ENCODE results near the gene BMP5.

Gene BMP5

GRCh38 chr6:55833284-55833683, 42.1 kb downstream of the BMP5 start:
- Histone ChIP-seq H3K4me2 (ENCODE audit: low read depth, low read length, poor library complexity, severe bottlenecking) (no peak overlapping the region), H3K27me3 (ENCODE audit: low read length) (no peaks in the 10 kb centered on the region), H3K9me3 (ENCODE audit: insufficient read depth, low read length) (no peaks in the 10 kb centered on the region), H3F3A (ENCODE audit: insufficient read depth) (no peaks in the 10 kb centered on the region), H3K27ac (ENCODE audit: low read depth, low read length) (no peak overlapping the region), H3K36me3 (ENCODE audit: low read length) (no peaks in the 10 kb centered on the region), H4K20me1 (ENCODE audit: low read depth, low read length) (no peaks in the 10 kb centered on the region), H3K9ac (ENCODE audit: low read length) (no peak overlapping the region), H3K9me2 (replicated peaks; ENCODE audit: insufficient read depth, low read length) (no peaks in the 10 kb centered on the region; the same call in 1 of the 2 replicates), H3K4me3 (ENCODE audit: insufficient read depth, low read length, poor library complexity, severe bottlenecking) (no peak overlapping the region), H3K79me2 (ENCODE audit: insufficient read depth, low read length) (no peaks in the 10 kb centered on the region), H2AFZ (ENCODE audit: low read depth, low read length, severe bottlenecking) (no peak overlapping the region)
- no peak for TF ChIP-seq EZH2phosphoT487 (conservative IDR thresholded peaks at IDR 0.05; ENCODE audit: low read length)
- no peak for TF ChIP-seq CTCF (IDR thresholded peaks at IDR 0.05; ENCODE audit: insufficient read depth, low read length, poor library complexity, severe bottlenecking)

- Histone ChIP-seq H3K4me3 (ENCODE audit: insufficient read depth, low read length, poor library complexity, severe bottlenecking) (no peak overlapping the region), H3K36me3 (ENCODE audit: low read length) (no peaks in the 10 kb centered on the region), H4K20me1 (ENCODE audit: low read depth, low read length) (no peaks in the 10 kb centered on the region), H3F3A (ENCODE audit: insufficient read depth) (no peaks in the 10 kb centered on the region), H3K9me3 (ENCODE audit: insufficient read depth, low read length) (no peaks in the 10 kb centered on the region), H2AFZ (ENCODE audit: low read depth, low read length, severe bottlenecking) (no peak overlapping the region), H3K9ac (ENCODE audit: low read length) (no peak overlapping the region), H3K9me2 (replicated peaks; ENCODE audit: insufficient read depth, low read length) (no peaks in the 10 kb centered on the region), H3K79me2 (ENCODE audit: insufficient read depth, low read length) (no peaks in the 10 kb centered on the region), H3K27me3 (ENCODE audit: low read length) (no peaks in the 10 kb centered on the region), H3K4me2 (ENCODE audit: low read depth, low read length, poor library complexity, severe bottlenecking) (no peak overlapping the region), H3K27ac (ENCODE audit: low read depth, low read length) (no peak overlapping the region)
- no peak for TF ChIP-seq CTCF (IDR thresholded peaks at IDR 0.05; ENCODE audit: insufficient read depth, low read length, poor library complexity, severe bottlenecking)
- no peak for TF ChIP-seq EZH2phosphoT487 (conservative IDR thresholded peaks at IDR 0.05; ENCODE audit: low read length)
Observed at GRCh38 chr6:55827818-55828522, 47.4 kb downstream of the BMP5 start.

GRCh38 chr6:55826941-55827340, 48.4 kb downstream of the BMP5 start:
- Histone ChIP-seq H3K9me2 (replicated peaks; ENCODE audit: insufficient read depth, low read length) (no peaks in the 10 kb centered on the region), H4K20me1 (ENCODE audit: low read depth, low read length) (no peaks in the 10 kb centered on the region), H3K27me3 (ENCODE audit: low read length) (no peaks in the 10 kb centered on the region), H3K4me3 (ENCODE audit: insufficient read depth, low read length, poor library complexity, severe bottlenecking) (no peak overlapping the region), H3K27ac (ENCODE audit: low read depth, low read length) (no peak overlapping the region), H3K79me2 (ENCODE audit: insufficient read depth, low read length) (no peaks in the 10 kb centered on the region), H3K9ac (ENCODE audit: low read length) (no peak overlapping the region), H2AFZ (ENCODE audit: low read depth, low read length, severe bottlenecking) (no peak overlapping the region), H3K9me3 (ENCODE audit: insufficient read depth, low read length) (no peaks in the 10 kb centered on the region), H3F3A (ENCODE audit: insufficient read depth) (no peaks in the 10 kb centered on the region), H3K4me2 (ENCODE audit: low read depth, low read length, poor library complexity, severe bottlenecking) (no peak overlapping the region), H3K36me3 (ENCODE audit: low read length) (no peaks in the 10 kb centered on the region)
- no peak for TF ChIP-seq EZH2phosphoT487 (conservative IDR thresholded peaks at IDR 0.05; ENCODE audit: low read length)

- H3K9me3 ChIP-seq (ENCODE audit: insufficient read depth, low read length), result no peaks in the 10 kb centered on the region
Observed at GRCh38 chr6:55825402-55826051, 49.9 kb downstream of the BMP5 start.

More at GRCh38 chr6:55825402-55826051, 49.9 kb downstream of the BMP5 start:
- Histone ChIP-seq H3K27ac (ENCODE audit: low read depth, low read length) (no peak overlapping the region), H3K27me3 (ENCODE audit: low read length) (no peaks in the 10 kb centered on the region), H2AFZ (ENCODE audit: low read depth, low read length, severe bottlenecking) (no peak overlapping the region), H3K4me2 (ENCODE audit: low read depth, low read length, poor library complexity, severe bottlenecking) (no peak overlapping the region), H3K79me2 (ENCODE audit: insufficient read depth, low read length) (no peaks in the 10 kb centered on the region), H3K4me3 (ENCODE audit: insufficient read depth, low read length, poor library complexity, severe bottlenecking) (no peak overlapping the region), H3F3A (ENCODE audit: insufficient read depth) (no peaks in the 10 kb centered on the region), H4K20me1 (ENCODE audit: low read depth, low read length) (no peaks in the 10 kb centered on the region), H3K9me2 (replicated peaks; ENCODE audit: insufficient read depth, low read length) (no peaks in the 10 kb centered on the region), H3K9ac (ENCODE audit: low read length) (no peak overlapping the region), H3K36me3 (ENCODE audit: low read length) (no peaks in the 10 kb centered on the region)
- TF ChIP-seq EZH2phosphoT487 (conservative IDR thresholded peaks at IDR 0.05; ENCODE audit: low read length), result no peak
- TF ChIP-seq CTCF (IDR thresholded peaks at IDR 0.05; ENCODE audit: insufficient read depth, low read length, poor library complexity, severe bottlenecking), result no peak
